HepG2 (cell line): ENCODE measurements around the gene PDE9A. TPM values are rescaled to one million over a fixed set of nuclear protein-coding genes. Genes with fewer than 3 reads are reported as not detected.

ENCODE experiments used
- ATAC-seq: fragments of 200-7000 bp; cut with Tn5 transposase; 3 replicates; pipeline ENCODE4 v1.9.1; 2020; ENCODE audit warnings: mild to moderate bottlenecking, moderate library complexity
- BruUV-seq: library from RNA; stranded (reverse); fragments of 400-500 nt; replicated peaks from 2 replicates; lab custom pipeline; 2021; lab: Mats Ljungman, UMichigan
- CTCF ChIA-PET: fragments of 300-600 bp; formaldehyde crosslinking; extraction: SDS; loops from one replicate; lab custom pipeline; 2021; ENCODE audit warnings: low total read pairs, inconsistent platforms, low intra/inter-chr PET ratio; lab: Yijun Ruan, JAX
- POLR2A ChIA-PET: fragments of 350-600 bp; sonication (Branson Sonifier 250); formaldehyde crosslinking; loops from one replicate; lab custom pipeline; 2020; ENCODE audit warnings: antibody characterized with exemption, inconsistent platforms; lab: Yijun Ruan, JAX
- DNase-seq: peaks from one replicate; pipeline ENCODE4 v3.0.0-alpha.2; 2015; ENCODE audit warnings: low spot score
- FAIRE-seq: peaks from 3 replicates; lab custom pipeline; 2011; peaks lifted over from hg19 to GRCh38; lab: Jason Lieb, UNC
- H2AFZ ChIP-seq: one replicate; pipeline ENCODE4 v1.6.1; 2011; ENCODE audit warnings: low read length, inconsistent platforms
- H3K27ac ChIP-seq: fragments of 300-600 bp; 3 replicates; pipeline ENCODE4 v1.8.0; 2011; ENCODE audit warnings: mixed run types, mild to moderate bottlenecking, mixed read lengths, low read length, inconsistent platforms; ENCODE audit not compliant: insufficient read depth; ENCODE audit errors: extremely low read length
- H3K27me3 ChIP-seq, 2 experiments: fragments of 200-600 bp in 1 of 2; 2 replicates in 1 of 2; 3 replicates in 1 of 2; pipeline versions ENCODE4 v1.6.0 to v1.8.0; 2011; ENCODE audit warnings: low read length in 2 of 2, mild to moderate bottlenecking in 2 of 2, moderate library complexity in 2 of 2, inconsistent platforms in 1 of 2; ENCODE audit not compliant: insufficient read depth in 2 of 2, control insufficient read depth in 1 of 2
- H3K36me3 ChIP-seq, 2 experiments: fragments of 200-600 bp in 1 of 2; replicated peaks in 1 of 2; 2 replicates in 1 of 2; 3 replicates in 1 of 2; pipeline versions ENCODE4 v1.5.1 to v1.8.0; 2011; ENCODE audit warnings: low read length in 2 of 2, inconsistent platforms in 1 of 2; ENCODE audit not compliant: insufficient read depth in 2 of 2, control insufficient read depth in 1 of 2
- H3K4me1 ChIP-seq: 2 replicates; pipeline ENCODE4 v1.5.1; 2012; ENCODE audit warnings: low read length, inconsistent platforms; ENCODE audit not compliant: insufficient read depth
- H3K4me2 ChIP-seq: 2 replicates; pipeline ENCODE4 v1.6.0; 2011; ENCODE audit warnings: low read depth, low read length, inconsistent platforms
- H3K4me3 ChIP-seq, 3 experiments: fragments of 200-600 bp in 1 of 3; sonication (generic), shearing (Covaris generic) in 1 of 3; replicated peaks in 1 of 3; 2 replicates each; pipeline ENCODE4 v1.5.1; 2011 to 2016; ENCODE audit warnings: low read length in 3 of 3, inconsistent platforms in 2 of 3, low read depth in 2 of 3, mild to moderate bottlenecking in 2 of 3, control low read depth in 1 of 3, mixed read lengths in 1 of 3; ENCODE audit not compliant: insufficient read depth in 1 of 3
- H3K79me2 ChIP-seq: one replicate; pipeline ENCODE4 v1.6.1; 2011; ENCODE audit warnings: low read length, inconsistent platforms; ENCODE audit not compliant: insufficient read depth
- H3K9ac ChIP-seq: 2 replicates; pipeline ENCODE4 v1.6.0; 2011; ENCODE audit warnings: mild to moderate bottlenecking, low read depth, low read length, inconsistent platforms; ENCODE audit not compliant: insufficient read depth
- H3K9me3 ChIP-seq: 2 replicates; pipeline ENCODE4 v1.5.1; 2012; ENCODE audit warnings: mild to moderate bottlenecking, low read length
- H4K20me1 ChIP-seq: 2 replicates; pipeline ENCODE4 v1.6.0; 2011; ENCODE audit warnings: inconsistent platforms, mild to moderate bottlenecking, low read length, moderate library complexity; ENCODE audit not compliant: insufficient read depth
- AHR ChIP-seq: IDR thresholded peaks from 2 replicates; pipeline ENCODE4 v1.6.1; 2018; ENCODE audit warnings: missing genetic modification reagents, missing compliant biosample characterization
- ARNT ChIP-seq: fragments of 450-650 bp; IDR thresholded peaks from 2 replicates; pipeline ENCODE4 v1.6.1; 2017
- CEBPG ChIP-seq: IDR thresholded peaks from 2 replicates; pipeline ENCODE4 v1.6.1; 2016
- CREM ChIP-seq, 2 experiments: sonication (generic) in 1 of 2; formaldehyde crosslinking in 1 of 2; IDR thresholded peaks; 2 replicates each; pipeline versions ENCODE4 v1.4.0 to v1.6.1; 2016 to 2020; ENCODE audit warnings: antibody characterized with exemption in 1 of 2, mild to moderate bottlenecking in 1 of 2, missing genetic modification reagents in 1 of 2
- FLYWCH1 ChIP-seq: sonication (generic); formaldehyde crosslinking; IDR thresholded peaks from 2 replicates; pipeline ENCODE4 v1.8.1; 2023; ENCODE audit warnings: mild to moderate bottlenecking, missing genetic modification reagents
- HNRNPK ChIP-seq: fragments of 200-400 bp; formaldehyde crosslinking; IDR thresholded peaks from 2 replicates; pipeline ENCODE4 v1.6.1; 2018; ENCODE audit warnings: low read length, low read depth, moderate library complexity, mild to moderate bottlenecking; ENCODE audit not compliant: poor library complexity, severe bottlenecking
- JUNB ChIP-seq: sonication (generic); formaldehyde crosslinking; IDR thresholded peaks from 2 replicates; pipeline ENCODE4 v1.8.0; 2022; ENCODE audit warnings: missing genetic modification reagents, mild to moderate bottlenecking, borderline replicate concordance
- KDM5B ChIP-seq: sonication (generic); formaldehyde crosslinking; IDR thresholded peaks from 2 replicates; pipeline ENCODE4 v1.4.0; 2020; ENCODE audit warnings: missing genetic modification reagents, mild to moderate bottlenecking, borderline replicate concordance
- MXD3 ChIP-seq: IDR thresholded peaks from 2 replicates; pipeline ENCODE4 v1.6.1; 2016; ENCODE audit warnings: mild to moderate bottlenecking, missing biosample characterization, missing genetic modification reagents
- NFIC ChIP-seq: IDR thresholded peaks from 2 replicates; pipeline ENCODE4 v1.6.1; 2012; ENCODE audit warnings: mild to moderate bottlenecking, low read length, inconsistent platforms
- ZNF224 ChIP-seq: sonication (generic); formaldehyde crosslinking; IDR thresholded peaks from 2 replicates; pipeline ENCODE4 v1.5.0; 2020; ENCODE audit warnings: mild to moderate bottlenecking, missing genetic modification reagents
- ZNF329 ChIP-seq: sonication (generic); formaldehyde crosslinking; IDR thresholded peaks from 2 replicates; pipeline ENCODE4 v1.9.0; 2021; ENCODE audit warnings: low read depth, mild to moderate bottlenecking, missing genetic modification reagents
- ZNF556 ChIP-seq: sonication (generic); formaldehyde crosslinking; IDR thresholded peaks from 2 replicates; pipeline ENCODE4 v1.4.0; 2020; ENCODE audit warnings: mild to moderate bottlenecking, missing genetic modification reagents, borderline replicate concordance
- ZNF558 ChIP-seq: sonication (generic); formaldehyde crosslinking; IDR thresholded peaks from 2 replicates; pipeline ENCODE4 v1.9.0; 2022; ENCODE audit warnings: mild to moderate bottlenecking, missing genetic modification reagents, borderline replicate concordance
- ZNF768 ChIP-seq: sonication (generic); formaldehyde crosslinking; IDR thresholded peaks from 2 replicates; pipeline ENCODE4 v1.4.0; 2020; ENCODE audit warnings: missing genetic modification reagents
- WGBS: methylation state at CpG from one replicate; pipeline ENCODE4 v1.1.6; 2017; ENCODE audit warnings: low lambda C conversion rate; 5-methylcytosine and 5-hydroxymethylcytosine counted together
- in situ Hi-C: cut with HindIII; loops from 2 replicates; pipeline ENCODE4 v1.10.0; 2017; ENCODE audit warnings: low pct_unique_long_range_greater_than_20kb; ENCODE audit not compliant: extremely low pct_ligation_motif_present
- intact Hi-C: fragments of 100-400 bp; cut with micrococcal nuclease; formaldehyde crosslinking; loops from one replicate; pipeline ENCODE4 v1.10.0; 2022; ENCODE audit not compliant: unreplicated experiment
- polyA plus RNA-seq, 8 experiments: library from polyadenylated mRNA; depleted of rRNA in 3 of 8; stranded (reverse) in 7 of 8; unstranded in 1 of 8; fragments of >200 nt; fragmentation: Illumina TruSeq in 4 of 8; extraction: Trizol in 4 of 8; gene quantifications; 2 replicates each; pipeline versions ENCODE4 v1.2.1 to v1.2.3, GENCODE V29; 2011 to 2016; ENCODE audit warnings: low read depth in 4 of 8, missing spikeins in 1 of 8, mixed read lengths in 1 of 8; ENCODE audit not compliant: insufficient read depth in 1 of 8
- total RNA-seq, 5 experiments: library from RNA; depleted of rRNA; stranded (reverse); fragments of >200 nt; fragmentation: Illumina TruSeq; extraction: Trizol; gene quantifications; 2 replicates each; pipeline ENCODE4 v1.2.3, GENCODE V29; 2016; ENCODE audit warnings: low read depth in 1 of 5

PDE9A gene
- total and polyA plus RNA-seq, 2 of the 13 experiments (the other 11 are each of a cell fraction or from before 2014, with no cell fraction given): 4.6 to 19.7 TPM

GRCh38 chr21:42705746-42706374 is 52.4 kb downstream of the PDE9A start:
- intact Hi-C loops: no loop called here
- Histone ChIP-seq H3K9me3 (no peaks in the 10 kb centered on the region), H3K4me3 (no peak overlapping the region), H4K20me1 (no peaks in the 10 kb centered on the region), H3K27ac (no peak overlapping the region), H3K79me2 (no peaks in the 10 kb centered on the region), H3K4me2 (no peak overlapping the region), H3K27me3 (no peaks in the 10 kb centered on the region), H3K36me3 (no peaks in the 10 kb centered on the region), H3K4me1 (peaks cover 26% of the 10 kb centered on the region), H3K9ac (no peak overlapping the region), H2AFZ (no peak overlapping the region)
- BruUV-seq: no TSS peak
- ATAC-seq: no peak
- FAIRE-seq: no peak
- ChIA-PET POLR2A (no interaction called here), CTCF (no interaction called here)
- TF ChIP-seq ZNF768 (CRISPR knock-in tag): peak; percentile 28; the same call in 1 of the 2 replicates
- TF ChIP-seq FLYWCH1 (CRISPR knock-in tag): no peak
- WGBS: 93% methylated on average over 13 of the region's 14 CpGs
- in situ Hi-C loops: loop anchor here (10.0 kb wide), 2 partner anchors 59 to 99 kb away; no protein-coding TSS in a partner anchor
- no peak for DNase-seq

- WGBS: 95% methylated on average over 13 of the region's 13 CpGs
- intact Hi-C loops (no loop called here), in situ Hi-C loops (loop anchor here (10.0 kb wide), 2 partner anchors 58 to 98 kb away; no protein-coding TSS in a partner anchor)
- H2AFZ ChIP-seq: no peak overlapping the region
- CTCF ChIA-PET: no interaction called here
- H3K27ac ChIP-seq: no peak overlapping the region
- no peak overlapping the region for H3K4me2 ChIP-seq
- no peak for FAIRE-seq
- no peaks in the 10 kb centered on the region for H3K27me3 ChIP-seq
- POLR2A ChIA-PET: no interaction called here
- peaks cover 35% of the 10 kb centered on the region for H3K4me1 ChIP-seq
- no peaks in the 10 kb centered on the region for H3K9me3 ChIP-seq
- DNase-seq: no peak
- H3K4me3 ChIP-seq: no peak overlapping the region
- H4K20me1 ChIP-seq: no peaks in the 10 kb centered on the region
- no TSS peak for BruUV-seq
- H3K9ac ChIP-seq: no peak overlapping the region
- no peaks in the 10 kb centered on the region for H3K79me2 ChIP-seq
- TF ChIP-seq MXD3 (CRISPR knock-in tag) (no peak), ARNT (no peak), ZNF329 (CRISPR knock-in tag) (no peak), CREM (IDR thresholded peaks at IDR 0.05) (no peak), CREM (CRISPR knock-in tag; IDR thresholded peaks at IDR 0.05) (no peak), NFIC (no peak), ZNF224 (CRISPR knock-in tag) (no peak), ZNF556 (CRISPR knock-in tag) (no peak), KDM5B (CRISPR knock-in tag) (no peak), JUNB (CRISPR knock-in tag) (no peak), AHR (CRISPR knock-in tag) (no peak), HNRNPK (no peak), CEBPG (CRISPR knock-in tag) (no peak), ZNF558 (CRISPR knock-in tag) (no peak)
- H3K36me3 ChIP-seq: no peaks in the 10 kb centered on the region
- no peak for ATAC-seq
These were observed 53.3 kb downstream of the PDE9A start for GRCh38 chr21:42706765-42707164.
